Left colon (tissue), 2 donors: ENCODE results near the gene ABO. TPM values are rescaled to one million over a fixed set of nuclear protein-coding genes. Genes with fewer than 3 reads are reported as not detected.
"Not testable (repeated sequence)": the region's sequence is repeated elsewhere in the genome, so short reads cannot be mapped to it uniquely, and the experiment has no call there.

Source experiments
- ATAC-seq: fragments of 200-7000 bp; cut with Tn5 transposase; one replicate; pipeline ENCODE4 v1.9.1; 2020; ENCODE audit warnings: mild to moderate bottlenecking, moderate library complexity
- DNase-seq, 2 donors: peaks; one replicate each; pipeline ENCODE4 v3.0.0-alpha.2; 2020
- intact Hi-C, 2 donors: fragments of 100-400 bp; cut with DNase I in 1 of 2; cut with micrococcal nuclease in 1 of 2; formaldehyde crosslinking; loops; one replicate each; pipeline versions ENCODE4 v1.11.2 to v1.14.0; 2022; cut with DNase I, micrococcal nuclease
- total RNA-seq, 2 donors: library from RNA; stranded (reverse); fragmentation: NEBNext Ultra II Directional; extraction: Animal tissue kit (Norgen Biotek cat#: 25700); gene quantifications; one replicate each; pipeline ENCODE4 v1.2.1, GENCODE V29; 2021
- donor health status: DM: no; HTN: no; CAD: no.
- donor health status: DM: yes; HTN: yes; CAD: no.

The ABO gene
- total RNA-seq, 2 donors from 2014 or later = 77.6 to 95.1 TPM

- ATAC-seq (peak; percentile 39), DNase-seq (peak in 1 of 2 donors; percentile 55)
- intact Hi-C loops = no loop called here
These were observed 23.2 kb downstream of the ABO start for GRCh38 chr9:133251773-133252172.

- DNase-seq, intact Hi-C loops, ATAC-seq: not testable (repeated sequence)
These were observed 23.8 kb downstream of the ABO start for GRCh38 chr9:133251221-133251620.

- intact Hi-C loops = no loop called here
- ATAC-seq (peak; percentile 26), DNase-seq (no peak)
These were observed 24.2 kb downstream of the ABO start for GRCh38 chr9:133250741-133251170.

- no peak for ATAC-seq
- intact Hi-C loops = no loop called here
- DNase-seq = no peak
These were observed 25.7 kb downstream of the ABO start for GRCh38 chr9:133249337-133249736.

- DNase-seq (no peak), ATAC-seq (no peak)
- intact Hi-C loops = no loop called here
These were observed 26.2 kb downstream of the ABO start for GRCh38 chr9:133248726-133249295.

- intact Hi-C loops = no loop called here
These were observed 27.4 kb downstream of the ABO start for GRCh38 chr9:133247632-133248031.

GRCh38 chr9:133246991-133247390 lies 28.0 kb downstream of the ABO start:
- intact Hi-C loops = no loop called here
- DNase-seq (no peak), ATAC-seq (no peak)

More at GRCh38 chr9:133247632-133248031, 27.4 kb downstream of the ABO start:
- DNase-seq (no peak), ATAC-seq (no peak)

GRCh38 chr9:133246562-133246961 lies 28.4 kb downstream of the ABO start:
- ATAC-seq = no peak
- intact Hi-C loops = no loop called here
- DNase-seq = no peak

GRCh38 chr9:133242991-133243390 lies 32.0 kb downstream of the ABO start:
- DNase-seq (no peak), ATAC-seq (no peak)
- intact Hi-C loops = no loop called here

GRCh38 chr9:133242241-133242640 lies 32.8 kb downstream of the ABO start:
- intact Hi-C loops = no loop called here
- DNase-seq (no peak), ATAC-seq (no peak)

GRCh38 chr9:133239533-133240090 lies 35.4 kb downstream of the ABO start:
- intact Hi-C loops = no loop called here
- no peak for DNase-seq

GRCh38 chr9:133238851-133239532 lies 36.0 kb downstream of the ABO start:
- intact Hi-C loops = no loop called here
- peak; percentile 75 to 87 for DNase-seq
- ATAC-seq = peak; percentile 83

More at GRCh38 chr9:133239533-133240090, 35.4 kb downstream of the ABO start:
- ATAC-seq = peak; percentile 21

GRCh38 chr9:133238272-133238850 lies 36.6 kb downstream of the ABO start:
- ATAC-seq (peak; percentile 83), DNase-seq (peak; percentile 90)
- intact Hi-C loops = no loop called here

GRCh38 chr9:133237035-133237731 lies 37.8 kb downstream of the ABO start:
- intact Hi-C loops = no loop called here
- DNase-seq = no peak
- no peak for ATAC-seq

- intact Hi-C loops, DNase-seq, ATAC-seq: not testable (repeated sequence)
These were observed 38.5 kb downstream of the ABO start for GRCh38 chr9:133236291-133237034.

GRCh38 chr9:133235549-133236222 lies 39.3 kb downstream of the ABO start:
- DNase-seq = no peak
- no peak for ATAC-seq
- intact Hi-C loops = no loop called here

- no peak for DNase-seq
- intact Hi-C loops = no loop called here
- ATAC-seq = no peak
These were observed 40.3 kb downstream of the ABO start for GRCh38 chr9:133234577-133235322.
